Fibroblast of skin of back (primary cell): ENCODE measurements around the gene YIPF5.
A peak's percentile ranks its signal among the peaks of the same experiment; 100 is the strongest.

ENCODE experiments used
- DNase-seq: peaks from one replicate; pipeline ENCODE4 v3.0.0-alpha.2; 2013

The YIPF5 gene

DNA sequence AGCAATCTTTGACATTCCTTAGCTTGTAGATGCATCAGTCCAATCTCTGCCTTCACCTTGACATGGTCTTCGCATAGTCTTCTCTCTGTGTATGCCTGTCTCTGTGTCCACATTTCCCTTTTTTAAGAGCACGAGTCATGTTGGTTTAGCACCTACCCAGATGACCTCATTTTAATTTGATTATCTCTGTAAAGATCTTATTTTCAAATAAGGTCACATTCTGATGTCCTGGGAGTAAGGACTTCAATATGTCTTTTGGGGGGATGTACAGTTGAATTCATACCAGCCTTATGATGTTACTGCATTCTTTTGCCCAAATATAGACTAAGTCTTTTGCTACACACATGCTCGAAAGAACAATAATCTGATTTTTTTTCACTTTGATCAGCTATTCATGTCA, 7.1 kb upstream of the YIPF5 start:
- peak; percentile 81 for DNase-seq

DNA sequence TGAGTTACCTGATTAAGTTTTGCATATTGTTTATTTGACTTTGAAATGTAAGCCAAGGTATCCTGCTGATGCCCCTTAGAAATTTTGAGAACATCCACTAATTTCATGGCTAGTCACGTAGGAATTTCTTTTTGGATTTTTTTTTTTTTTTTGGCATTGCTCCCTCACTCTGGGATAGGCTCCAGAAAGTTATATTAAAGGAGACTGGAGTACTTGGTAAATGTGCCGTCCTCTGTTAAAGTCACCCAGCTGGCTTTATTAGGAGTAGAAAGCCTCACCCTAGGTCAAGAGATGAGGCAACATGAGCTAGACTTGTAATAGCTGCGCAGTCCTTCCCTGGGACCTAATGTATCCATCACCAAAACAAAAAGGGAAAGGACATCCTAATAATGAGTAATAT, 3.3 kb upstream of the YIPF5 start:
- no peak for DNase-seq

DNA sequence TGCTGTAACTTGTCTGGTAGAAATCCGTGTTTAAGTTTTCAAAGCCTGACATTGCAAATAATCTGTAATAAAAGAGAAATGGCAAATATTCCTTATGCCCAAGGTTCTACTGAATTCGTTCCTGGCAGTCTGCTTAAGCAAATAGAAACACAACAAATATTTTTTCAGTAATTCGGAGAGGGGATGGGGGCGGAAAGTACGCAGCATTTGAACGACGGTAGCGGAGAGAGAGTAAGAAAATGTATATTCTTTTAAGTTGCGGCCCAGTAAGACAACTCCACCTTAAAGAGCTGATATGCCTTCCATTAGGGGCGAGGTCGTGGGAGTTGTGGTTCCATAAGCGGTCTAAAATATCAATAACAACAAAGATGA, 569 bp downstream of the YIPF5 start:
- no peak for DNase-seq

DNA sequence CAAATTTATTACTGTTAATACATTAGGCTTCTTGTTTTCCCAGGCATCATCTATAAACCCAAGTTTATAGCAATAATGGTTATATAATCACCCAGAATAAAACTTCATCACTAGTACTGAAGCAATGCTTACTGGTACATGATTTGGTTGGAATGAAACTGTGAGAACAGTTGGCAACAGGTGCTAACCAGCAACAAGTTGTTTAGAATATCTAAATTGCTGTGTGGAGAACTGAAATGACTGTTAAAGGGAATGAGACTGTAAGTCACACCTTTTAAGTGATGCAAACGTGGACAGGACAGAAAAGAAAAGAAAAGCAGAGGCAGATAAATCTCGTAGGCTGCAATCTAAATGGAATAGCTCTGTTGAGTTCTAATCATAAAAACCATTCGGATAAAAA, 2.5 kb downstream of the YIPF5 start:
- DNase-seq, result no peak

- no peak for DNase-seq
Observed at GRCh38 chr5:144166696-144167095, 3.8 kb downstream of the YIPF5 start.

- DNase-seq, result no peak
Observed at GRCh38 chr5:144162686-144163085, 7.8 kb downstream of the YIPF5 start.

- DNase-seq, result no peak
Observed at GRCh38 chr5:144156767-144157171, 13.7 kb downstream of the YIPF5 start.

GRCh38 chr5:144151026-144151425, 19.4 kb downstream of the YIPF5 start:
- peak; percentile 83 for DNase-seq

- DNase-seq, result no peak
Observed at GRCh38 chr5:144144956-144145751, 25.3 kb downstream of the YIPF5 start.

DNA sequence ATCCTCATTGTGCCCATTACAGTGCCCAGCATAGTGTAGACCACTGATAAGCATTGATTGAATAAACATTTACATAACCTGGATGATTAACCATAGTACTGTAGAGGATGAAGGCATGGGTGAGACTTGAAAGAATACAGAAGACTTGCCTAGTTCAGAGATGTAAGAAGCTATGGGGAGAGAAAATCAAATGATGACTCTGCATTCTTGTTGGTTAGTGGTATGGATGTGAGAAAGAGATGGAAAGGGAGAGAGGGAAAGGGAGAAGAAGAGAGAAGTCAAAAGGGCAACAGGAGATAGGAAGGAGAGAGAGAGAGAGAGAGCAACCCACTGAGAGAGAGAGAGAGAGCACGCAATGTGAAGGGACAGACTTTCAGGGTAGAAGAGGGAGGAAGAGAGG, 26.8 kb downstream of the YIPF5 start:
- no peak for DNase-seq

GRCh38 chr5:144142824-144143162, 27.7 kb downstream of the YIPF5 start:
- DNase-seq, result no peak

- peak; percentile 68 for DNase-seq
Observed at GRCh38 chr5:144142139-144142823, 28.2 kb downstream of the YIPF5 start.

DNA sequence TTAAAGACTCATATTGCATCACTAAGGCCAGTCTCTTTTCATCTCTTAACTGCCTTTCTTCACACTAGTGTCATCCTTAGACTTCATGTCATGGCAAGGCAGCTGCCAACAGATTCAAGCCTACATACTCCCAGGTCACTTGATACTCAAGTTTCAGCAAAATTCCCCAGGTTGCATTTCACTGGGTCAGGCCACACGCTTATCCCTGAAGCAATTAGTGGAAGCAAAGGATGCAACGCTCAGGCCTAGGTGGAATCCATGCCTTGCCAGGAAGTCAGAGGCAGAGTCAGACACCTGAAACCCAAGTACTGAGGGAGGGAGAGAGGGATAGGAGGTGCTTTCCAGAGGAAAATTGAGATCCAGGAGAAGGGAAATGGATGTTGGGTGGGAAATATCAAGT, 28.9 kb downstream of the YIPF5 start:
- no peak for DNase-seq

DNA sequence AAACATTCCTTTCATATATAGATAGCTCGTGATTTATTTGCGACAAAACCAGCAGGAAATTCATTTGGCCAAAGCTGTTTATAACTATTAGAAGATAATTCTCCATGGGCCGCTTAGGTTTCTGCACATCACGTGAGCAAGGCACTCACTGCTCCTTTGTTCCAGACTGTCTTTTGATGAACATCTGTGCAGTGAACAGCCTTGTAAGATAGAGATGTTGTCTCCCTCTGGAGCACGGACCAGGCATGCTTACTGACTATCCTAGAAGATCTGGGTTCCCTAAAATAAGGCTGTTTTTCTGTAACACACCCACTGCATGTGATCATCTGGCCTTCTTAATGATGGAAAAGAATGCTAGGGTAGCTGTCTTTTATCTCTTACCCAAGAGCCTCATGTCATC, 30.9 kb downstream of the YIPF5 start:
- DNase-seq, result peak; percentile 71

DNA sequence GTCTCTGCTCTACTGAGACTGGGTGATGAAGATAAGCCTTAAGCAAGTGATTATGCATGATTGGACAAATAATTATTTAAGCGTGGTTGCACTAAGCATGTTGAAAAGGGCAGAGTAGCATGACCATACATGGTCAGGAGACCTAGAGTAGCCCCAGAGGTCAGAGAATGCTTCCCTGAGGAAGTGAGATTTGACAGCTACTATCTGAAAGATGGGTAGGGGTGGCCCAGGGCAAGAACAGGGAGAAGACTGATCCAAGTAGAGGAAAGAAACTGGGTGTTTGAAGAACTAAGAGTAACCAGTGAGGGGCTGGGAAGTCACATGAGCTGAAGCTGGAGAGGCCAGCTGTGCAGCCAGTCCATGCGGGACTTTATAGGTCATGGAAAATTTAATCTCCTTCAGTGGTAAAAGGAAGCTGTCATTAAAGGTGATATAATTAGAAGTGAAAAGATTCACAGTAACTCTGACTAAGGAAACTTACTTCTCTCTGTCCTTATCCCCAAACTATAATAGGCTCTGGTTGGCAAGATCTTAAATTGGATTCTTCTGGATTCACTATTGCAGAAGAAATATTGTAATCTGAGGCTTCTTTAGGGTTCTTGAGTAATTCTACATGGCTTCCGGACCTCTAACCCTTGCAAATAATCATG, 35.2 kb downstream of the YIPF5 start:
- DNase-seq, result no peak

DNA sequence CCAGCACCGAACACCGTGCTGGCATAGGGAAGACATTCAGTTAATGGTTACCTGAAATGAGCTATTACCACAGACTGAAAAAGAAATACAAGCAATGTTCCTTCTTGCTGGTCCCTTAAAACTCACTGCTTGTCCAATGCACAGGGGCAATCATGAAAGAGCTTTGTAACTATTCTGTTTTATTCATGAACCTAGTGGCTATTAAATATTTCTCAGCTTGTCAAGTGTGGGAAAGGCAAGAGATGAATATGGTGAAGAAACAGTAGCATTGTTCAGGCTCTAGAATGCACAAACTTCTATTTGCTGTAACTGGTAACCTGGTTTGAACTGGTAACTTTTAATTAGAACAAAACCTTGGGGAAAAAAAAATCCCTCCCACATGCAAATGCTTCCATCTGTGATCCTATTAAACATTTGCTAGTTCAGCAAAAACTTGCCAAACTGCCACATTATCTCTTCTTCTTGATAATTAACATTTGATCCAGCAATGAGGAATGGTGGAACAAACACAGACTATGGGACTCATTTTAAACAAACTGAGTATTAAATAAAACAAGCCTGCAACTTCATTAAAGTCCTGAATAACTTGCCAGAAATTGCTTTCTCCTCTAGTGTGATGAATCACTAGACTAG, 36.1 kb downstream of the YIPF5 start:
- no peak for DNase-seq

DNA sequence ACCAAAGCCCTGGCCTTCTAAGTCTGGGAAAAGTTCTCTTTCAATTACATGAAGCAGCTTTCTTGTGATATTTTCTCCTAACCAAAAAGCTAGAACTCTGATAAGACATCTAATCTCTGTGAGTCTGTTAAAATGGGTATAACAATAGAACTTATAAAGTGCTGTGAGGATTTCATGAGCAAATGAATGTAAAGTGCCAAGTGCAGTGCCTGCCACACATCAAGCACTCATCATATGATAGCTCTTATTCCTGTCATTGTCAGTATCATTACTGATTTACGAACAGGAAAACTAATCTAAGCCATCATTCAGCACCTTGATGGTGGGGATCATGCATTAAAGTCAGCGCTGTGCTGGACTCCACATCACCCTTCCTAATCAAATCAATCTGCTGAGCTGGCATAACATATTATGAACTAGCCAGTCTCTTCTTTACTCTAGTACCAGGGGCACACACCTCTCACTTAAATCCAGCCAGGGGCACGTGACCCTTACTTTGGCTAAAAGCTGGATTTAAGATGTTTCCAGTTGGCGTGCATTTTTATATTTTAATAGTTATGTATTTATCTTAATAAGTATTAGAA, 37.3 kb downstream of the YIPF5 start:
- no peak for DNase-seq

DNA sequence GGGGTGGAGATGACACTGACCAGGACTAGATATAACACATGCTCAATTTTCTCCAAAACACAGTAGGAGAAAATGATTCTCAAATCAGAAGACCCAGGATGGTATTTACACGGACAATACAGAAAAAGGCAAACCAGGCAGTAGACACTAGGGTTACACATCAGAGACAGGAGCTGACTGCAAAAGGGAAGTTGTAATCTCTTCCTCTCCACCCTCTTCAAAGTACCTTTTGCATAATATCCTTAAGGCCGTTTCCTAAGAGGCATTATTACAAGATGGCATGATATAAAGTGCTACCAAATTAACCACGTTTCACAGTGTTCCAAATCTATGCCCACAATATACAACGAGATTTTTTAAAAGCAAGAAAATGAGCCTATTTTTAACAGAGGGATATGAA, 39.2 kb downstream of the YIPF5 start:
- no peak for DNase-seq

DNA sequence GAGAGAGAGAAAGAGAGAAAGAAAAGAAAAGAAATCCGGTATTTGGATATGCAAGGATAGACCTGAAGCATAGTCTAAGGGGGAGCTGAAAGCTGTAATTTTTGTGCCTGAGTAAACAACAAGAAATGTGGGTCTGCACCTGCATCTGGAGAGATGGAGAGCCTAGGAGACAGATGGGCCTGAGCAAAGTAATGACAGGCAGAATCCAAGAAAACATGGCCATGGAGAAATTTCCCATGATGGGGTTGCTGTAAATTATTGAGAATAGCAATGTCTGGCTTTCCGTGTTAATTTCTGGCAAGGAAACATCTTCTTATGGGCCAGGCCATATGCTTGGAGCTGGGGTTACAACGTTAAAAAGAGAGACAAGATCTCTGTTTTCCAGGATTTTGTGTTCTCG, 40.2 kb downstream of the YIPF5 start:
- DNase-seq, result no peak

- DNase-seq, result no peak
Observed at GRCh38 chr5:144128844-144129243, 41.6 kb downstream of the YIPF5 start.

- DNase-seq, result no peak
Observed at GRCh38 chr5:144126707-144127106, 43.8 kb downstream of the YIPF5 start.

- DNase-seq, result peak; percentile 9
Observed at GRCh38 chr5:144125163-144125726, 45.2 kb downstream of the YIPF5 start.

DNA sequence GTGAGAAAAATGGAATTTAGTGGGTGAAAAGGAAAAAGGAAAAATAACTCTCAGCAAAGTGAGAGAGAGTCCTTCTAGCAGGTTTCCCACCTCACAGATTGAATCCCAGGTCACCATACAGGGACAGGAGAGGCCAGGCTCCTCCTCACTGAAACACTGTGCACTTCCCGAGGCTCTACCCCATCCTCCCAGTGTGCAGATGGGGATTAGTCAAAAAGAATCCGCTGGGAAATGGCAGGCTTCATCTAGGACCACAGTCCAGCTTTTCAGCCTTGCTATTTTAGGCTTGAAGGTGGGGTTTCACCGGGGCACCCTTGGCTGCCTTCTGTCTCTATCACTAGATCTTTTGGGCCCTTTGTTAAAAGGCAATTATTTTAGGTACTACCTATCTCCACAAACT, 47.8 kb downstream of the YIPF5 start:
- no peak for DNase-seq
